ENCODE results near the gene KYNU. TPM values are rescaled to one million over a fixed set of nuclear protein-coding genes. Genes with fewer than 3 reads are reported as not detected.

KYNU gene
- total RNA-seq, 2 experiments from 2014 or later, result 0.14 to 1.0 TPM

DNA sequence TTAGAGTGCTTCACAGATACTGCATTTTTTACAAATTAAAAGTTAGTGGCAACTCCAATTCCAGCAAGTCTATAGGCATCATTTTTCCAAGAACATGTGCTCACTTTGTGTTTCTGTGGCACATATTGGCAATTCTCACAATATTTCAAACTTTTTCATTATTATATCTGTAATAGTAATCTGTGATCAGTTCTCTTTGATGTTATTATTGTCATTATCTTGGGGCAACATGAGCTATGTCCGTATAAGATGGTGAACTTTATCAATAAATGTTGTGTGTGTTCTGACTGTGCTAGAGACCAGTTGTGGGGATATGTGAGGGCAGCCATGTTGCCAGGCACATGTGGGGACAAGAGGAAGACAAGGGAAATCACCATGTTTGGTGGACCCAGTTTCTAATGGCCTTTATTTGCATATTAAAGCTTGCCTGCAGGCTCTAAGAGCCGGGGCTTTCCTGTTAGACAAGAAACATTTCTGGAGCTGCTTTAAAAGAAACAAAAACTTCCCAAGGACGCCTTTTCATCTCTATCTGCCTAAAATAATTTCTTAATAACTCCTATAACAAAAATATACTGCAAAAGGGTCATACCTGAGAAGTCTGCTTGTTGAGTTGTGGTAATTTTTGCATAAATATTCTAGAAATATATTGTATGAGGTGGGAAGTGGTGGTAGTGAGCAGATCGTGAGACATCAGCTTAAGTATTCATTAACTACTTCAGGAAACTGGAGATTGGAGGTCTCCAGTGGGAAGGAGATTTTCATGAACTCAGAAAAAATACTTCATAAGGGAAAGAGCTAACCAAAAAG lies 37.2 kb downstream of the KYNU start:
- DNase-seq, result no peak
- ATAC-seq (ENCODE audit: low read depth), result no peak
- no peaks in the 10 kb centered on the region for H3K4me1 Mint-ChIP-seq
- no peak overlapping the region for H3K4me3 Mint-ChIP-seq
- no peaks in the 10 kb centered on the region for H3K9me3 Mint-ChIP-seq
- H3K27ac Mint-ChIP-seq, result no peak overlapping the region
- H3K27me3 Mint-ChIP-seq, result peaks cover 2% of the 10 kb centered on the region
- POLR2A ChIA-PET, result no interaction called here
- H3K36me3 Mint-ChIP-seq, result no peaks in the 10 kb centered on the region

DNA sequence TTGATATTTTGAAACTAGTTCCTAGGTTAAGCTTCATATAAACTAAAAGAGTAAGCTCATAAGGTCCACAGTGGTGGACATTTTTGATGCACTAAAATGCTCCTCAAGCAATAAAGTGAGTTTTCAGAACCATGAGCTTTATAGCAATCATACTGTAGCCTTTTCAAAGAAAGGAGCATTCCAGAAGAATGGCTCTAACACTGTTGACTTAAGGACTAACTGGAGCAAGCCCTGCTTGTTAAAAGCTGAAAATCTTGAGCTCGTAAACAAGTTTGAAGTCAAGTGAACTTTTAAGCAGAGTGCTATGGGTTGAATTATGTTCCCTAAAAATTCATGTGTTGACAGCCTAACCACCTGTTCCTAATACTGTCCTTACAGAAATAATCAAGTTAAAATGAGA lies 38.0 kb downstream of the KYNU start:
- Mint-ChIP-seq H3K4me3 (no peak overlapping the region), H3K36me3 (no peaks in the 10 kb centered on the region), H3K27ac (no peak overlapping the region), H3K9me3 (no peaks in the 10 kb centered on the region), H3K27me3 (peaks cover 2% of the 10 kb centered on the region), H3K4me1 (no peaks in the 10 kb centered on the region)
- POLR2A ChIA-PET, result no interaction called here
- ATAC-seq (ENCODE audit: low read depth) (no peak), DNase-seq (no peak)

DNA sequence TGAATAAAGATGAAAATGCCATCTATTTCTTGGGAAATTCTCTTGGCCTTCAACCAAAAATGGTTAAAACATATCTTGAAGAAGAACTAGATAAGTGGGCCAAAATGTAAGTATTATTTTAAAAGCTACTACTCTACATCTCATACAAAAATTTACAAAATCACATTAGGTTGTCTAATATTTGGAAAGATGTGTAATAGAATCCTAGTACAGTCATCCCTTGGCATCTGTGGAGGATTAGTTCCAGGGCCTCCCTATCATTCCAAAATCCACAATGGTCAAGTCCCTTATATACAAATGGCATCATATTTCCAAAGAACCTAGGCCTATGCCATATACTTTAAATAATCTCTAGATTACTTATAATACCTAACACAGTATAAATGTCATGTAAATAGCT lies 41.2 kb downstream of the KYNU start:
- DNase-seq, result no peak
- no peak for ATAC-seq (ENCODE audit: low read depth)
- Mint-ChIP-seq H3K4me3 (no peak overlapping the region), H3K27me3 (peaks cover 2% of the 10 kb centered on the region), H3K4me1 (no peaks in the 10 kb centered on the region), H3K27ac (no peak overlapping the region), H3K36me3 (no peaks in the 10 kb centered on the region), H3K9me3 (no peaks in the 10 kb centered on the region)
- POLR2A ChIA-PET, result no interaction called here

DNA sequence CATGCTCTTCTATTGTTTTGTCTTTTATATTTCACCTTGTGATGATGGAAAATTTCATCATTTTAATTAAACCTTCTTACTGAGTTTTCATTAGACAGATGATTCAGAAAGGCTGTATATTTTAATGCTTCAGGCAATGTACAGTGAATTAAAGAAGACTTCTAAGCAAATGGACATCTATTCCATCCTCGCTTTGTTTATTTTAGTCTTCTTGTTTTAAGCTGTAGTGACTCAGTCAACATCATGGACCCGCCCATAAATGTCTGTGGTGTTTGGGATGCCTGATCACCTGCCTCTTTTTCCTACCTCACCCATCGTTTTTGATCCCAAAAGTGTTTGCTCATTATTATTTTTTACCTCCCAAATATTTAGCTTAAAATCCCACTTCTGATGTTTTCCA lies 43.1 kb downstream of the KYNU start:
- no peak overlapping the region for H3K4me3 Mint-ChIP-seq
- H3K27ac Mint-ChIP-seq, result no peak overlapping the region
- ATAC-seq (ENCODE audit: low read depth) (no peak), DNase-seq (no peak)
- POLR2A ChIA-PET, result no interaction called here
- H3K4me1 Mint-ChIP-seq, result no peaks in the 10 kb centered on the region
- no peaks in the 10 kb centered on the region for H3K9me3 Mint-ChIP-seq
- H3K27me3 Mint-ChIP-seq, result peaks cover 5% of the 10 kb centered on the region
- H3K36me3 Mint-ChIP-seq, result no peaks in the 10 kb centered on the region

DNA sequence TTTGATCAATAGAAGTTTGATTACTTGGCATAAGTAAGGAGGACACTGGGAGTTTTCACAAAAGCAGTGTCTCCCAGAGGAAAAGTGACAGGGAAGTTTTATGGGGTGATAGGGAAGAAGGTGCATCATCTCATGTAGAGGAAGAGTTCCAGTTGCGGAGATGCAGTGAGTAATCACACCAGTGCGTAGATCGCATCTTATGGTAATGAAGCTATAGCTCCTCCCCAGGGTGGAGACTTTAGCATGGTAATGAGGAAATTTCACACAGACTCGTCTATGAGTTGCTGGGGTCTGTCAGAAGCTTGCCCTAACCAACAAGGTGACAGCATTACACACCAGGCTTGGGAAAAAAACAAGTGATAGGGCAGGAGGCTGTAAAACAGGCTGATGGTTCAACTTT lies 49.0 kb downstream of the KYNU start:
- Mint-ChIP-seq H3K36me3 (no peaks in the 10 kb centered on the region), H3K9me3 (no peaks in the 10 kb centered on the region), H3K27ac (no peak overlapping the region), H3K27me3 (peaks cover 5% of the 10 kb centered on the region), H3K4me1 (no peaks in the 10 kb centered on the region), H3K4me3 (no peak overlapping the region)
- ATAC-seq (ENCODE audit: low read depth) (no peak), DNase-seq (no peak)
- POLR2A ChIA-PET, result no interaction called here

DNA sequence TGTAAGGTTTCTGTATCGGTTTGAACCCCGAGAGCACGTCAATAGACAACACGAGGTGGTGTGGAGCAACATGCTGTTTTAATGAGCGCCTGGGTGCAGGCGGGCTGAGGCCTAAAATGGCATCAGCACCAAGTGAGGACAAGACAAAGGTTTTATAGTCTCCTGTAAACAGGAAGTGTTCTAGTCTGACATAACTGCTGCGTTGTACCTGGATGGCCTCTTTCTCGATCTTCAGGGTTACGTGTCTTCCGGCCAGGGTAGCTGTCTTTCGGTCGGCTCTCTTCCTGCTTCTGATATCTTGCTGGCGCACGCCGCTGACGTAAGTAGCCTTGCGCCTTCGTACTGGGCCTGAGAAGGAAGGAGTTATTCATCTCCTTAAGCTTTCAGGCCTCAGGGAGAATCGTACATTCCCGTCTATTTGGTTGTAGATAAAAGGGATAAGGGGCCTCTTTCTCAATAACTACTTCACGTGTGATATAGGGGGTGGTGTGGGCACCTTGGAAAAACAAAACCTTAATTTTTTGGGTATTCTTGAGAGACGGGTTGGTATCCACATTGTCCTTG lies 53.5 kb downstream of the KYNU start:
- Mint-ChIP-seq H3K4me1 (no peaks in the 10 kb centered on the region), H3K27ac (no peak overlapping the region), H3K4me3 (no peak overlapping the region), H3K27me3 (peaks cover 2% of the 10 kb centered on the region), H3K36me3 (no peaks in the 10 kb centered on the region), H3K9me3 (no peaks in the 10 kb centered on the region)
- DNase-seq (no peak), ATAC-seq (ENCODE audit: low read depth) (no peak)
- POLR2A ChIA-PET, result no interaction called here

DNA sequence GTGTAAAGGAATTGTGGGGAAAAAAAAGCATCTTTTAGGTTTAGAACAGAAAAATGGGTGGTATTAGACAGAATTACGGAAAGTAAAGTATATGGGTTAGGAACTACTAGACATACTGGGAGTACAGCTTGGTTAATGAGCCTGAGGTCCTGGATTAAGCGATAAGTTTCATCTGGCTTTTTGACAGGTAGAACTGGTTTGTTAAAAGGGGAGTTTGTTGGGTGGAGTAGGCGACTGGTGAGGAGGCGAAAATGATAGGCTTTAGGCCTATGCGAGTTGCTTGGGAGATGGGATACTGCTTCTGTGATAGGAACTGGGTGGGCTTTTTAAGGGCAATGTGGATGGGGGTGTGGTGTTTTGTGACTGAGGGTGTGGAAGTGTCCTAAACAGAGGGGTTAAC lies 56.5 kb downstream of the KYNU start:
- no peak for ATAC-seq (ENCODE audit: low read depth)
- Mint-ChIP-seq H3K4me3 (no peak overlapping the region), H3K27ac (no peak overlapping the region), H3K36me3 (no peaks in the 10 kb centered on the region), H3K4me1 (no peaks in the 10 kb centered on the region), H3K27me3 (no peaks in the 10 kb centered on the region), H3K9me3 (no peaks in the 10 kb centered on the region)
- DNase-seq, result no peak
- POLR2A ChIA-PET, result no interaction called here

DNA sequence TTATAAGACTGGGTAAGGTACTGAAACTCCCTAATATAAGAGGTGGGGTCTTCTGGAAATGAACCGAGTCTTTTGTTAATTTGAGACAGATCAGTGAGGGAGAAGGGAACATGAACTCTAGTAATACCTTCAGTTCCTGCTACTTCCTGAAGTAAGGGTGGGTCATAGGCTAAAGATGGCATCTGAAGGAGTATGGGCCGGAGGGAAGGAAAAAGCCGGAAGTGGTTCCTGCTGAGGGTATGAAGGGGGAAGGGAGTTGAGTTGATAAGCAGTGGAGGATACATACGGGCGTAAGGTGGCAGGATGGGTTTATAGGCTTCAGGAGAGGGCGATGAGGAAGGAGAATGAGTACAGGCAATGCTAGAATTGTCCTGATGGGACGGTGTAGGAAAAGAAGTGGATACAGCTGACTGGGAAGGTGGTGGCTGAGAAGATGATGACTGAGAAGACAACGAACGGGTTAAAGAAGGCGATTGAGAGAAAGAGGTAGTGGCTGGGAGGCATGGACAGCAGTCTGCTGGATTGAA lies 58.2 kb downstream of the KYNU start:
- ATAC-seq (ENCODE audit: low read depth) (no peak), DNase-seq (no peak)
- Mint-ChIP-seq H3K27ac (no peak overlapping the region), H3K36me3 (no peaks in the 10 kb centered on the region), H3K4me1 (no peaks in the 10 kb centered on the region), H3K27me3 (no peaks in the 10 kb centered on the region), H3K4me3 (no peak overlapping the region), H3K9me3 (no peaks in the 10 kb centered on the region)
- POLR2A ChIA-PET, result no interaction called here

DNA sequence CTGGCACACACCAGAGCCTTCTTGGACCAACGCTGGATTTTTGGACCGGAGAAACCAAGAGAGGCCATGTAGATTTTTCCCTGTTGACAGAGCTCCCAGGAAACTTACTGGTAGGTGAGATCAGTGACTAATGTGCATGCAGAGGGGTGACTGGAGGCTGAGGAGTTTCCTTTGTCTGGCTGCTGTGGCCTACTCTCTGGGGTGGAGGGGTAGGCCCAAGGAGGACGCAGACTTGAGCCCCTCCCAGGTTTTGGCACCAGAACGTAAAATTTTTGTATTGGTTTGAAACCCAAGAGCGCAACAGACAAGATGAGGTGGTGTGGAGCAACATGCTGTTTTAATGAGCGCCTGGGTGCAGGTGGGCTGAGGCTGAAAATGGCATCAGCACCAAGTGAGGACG lies 59.2 kb downstream of the KYNU start:
- Mint-ChIP-seq H3K4me3 (no peak overlapping the region), H3K27me3 (no peaks in the 10 kb centered on the region), H3K27ac (no peak overlapping the region), H3K9me3 (no peaks in the 10 kb centered on the region), H3K4me1 (no peaks in the 10 kb centered on the region), H3K36me3 (no peaks in the 10 kb centered on the region)
- no peak for DNase-seq
- no peak for ATAC-seq (ENCODE audit: low read depth)
- POLR2A ChIA-PET, result no interaction called here

DNA sequence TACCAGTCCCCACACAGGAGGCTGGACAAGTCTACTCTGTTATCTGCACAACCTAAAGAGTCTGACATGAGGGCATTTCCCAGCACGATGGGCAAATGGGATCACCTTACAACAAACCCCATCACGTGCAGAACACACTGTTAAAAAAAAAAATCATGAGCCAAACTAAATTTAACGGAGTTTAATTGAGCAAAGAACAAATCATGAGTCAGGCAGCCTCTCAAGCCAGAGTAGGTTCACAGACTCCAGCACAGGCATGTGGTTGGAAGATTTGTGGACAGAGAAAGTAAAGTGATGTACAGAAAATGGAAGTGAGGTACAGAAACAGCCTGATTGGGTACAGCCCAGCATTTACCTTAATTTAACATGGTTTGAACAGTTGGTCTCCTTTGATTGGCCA lies 59.9 kb downstream of the KYNU start:
- no peak overlapping the region for H3K4me3 Mint-ChIP-seq
- H3K4me1 Mint-ChIP-seq, result no peaks in the 10 kb centered on the region
- no peaks in the 10 kb centered on the region for H3K9me3 Mint-ChIP-seq
- no peaks in the 10 kb centered on the region for H3K36me3 Mint-ChIP-seq
- ATAC-seq (ENCODE audit: low read depth) (no peak), DNase-seq (no peak)
- POLR2A ChIA-PET, result no interaction called here
- H3K27me3 Mint-ChIP-seq, result no peaks in the 10 kb centered on the region
- H3K27ac Mint-ChIP-seq, result no peak overlapping the region

DNA sequence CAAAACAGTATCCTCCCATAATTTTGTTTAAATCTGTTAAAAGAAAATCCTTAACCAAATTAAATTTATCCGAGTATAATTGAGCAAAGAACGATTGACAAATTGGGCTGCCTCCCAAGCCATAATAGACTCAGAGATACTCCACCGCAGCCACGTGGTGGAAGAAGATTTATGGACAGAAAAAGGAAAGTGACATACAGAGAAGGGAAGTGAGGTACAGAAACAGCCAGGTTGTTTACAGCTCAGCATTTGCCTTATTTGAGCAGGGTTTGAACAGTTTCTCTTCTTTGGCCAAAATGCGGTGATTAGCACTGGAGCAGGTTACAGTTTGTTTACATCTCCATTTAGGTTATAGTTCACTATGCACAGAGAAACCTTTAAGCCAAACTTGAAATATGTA lies 60.8 kb downstream of the KYNU start:
- ATAC-seq (ENCODE audit: low read depth) (no peak), DNase-seq (no peak)
- Mint-ChIP-seq H3K4me1 (no peaks in the 10 kb centered on the region), H3K27me3 (peaks cover 4% of the 10 kb centered on the region), H3K36me3 (no peaks in the 10 kb centered on the region), H3K9me3 (no peaks in the 10 kb centered on the region), H3K4me3 (no peak overlapping the region), H3K27ac (no peak overlapping the region)
- POLR2A ChIA-PET, result no interaction called here

DNA sequence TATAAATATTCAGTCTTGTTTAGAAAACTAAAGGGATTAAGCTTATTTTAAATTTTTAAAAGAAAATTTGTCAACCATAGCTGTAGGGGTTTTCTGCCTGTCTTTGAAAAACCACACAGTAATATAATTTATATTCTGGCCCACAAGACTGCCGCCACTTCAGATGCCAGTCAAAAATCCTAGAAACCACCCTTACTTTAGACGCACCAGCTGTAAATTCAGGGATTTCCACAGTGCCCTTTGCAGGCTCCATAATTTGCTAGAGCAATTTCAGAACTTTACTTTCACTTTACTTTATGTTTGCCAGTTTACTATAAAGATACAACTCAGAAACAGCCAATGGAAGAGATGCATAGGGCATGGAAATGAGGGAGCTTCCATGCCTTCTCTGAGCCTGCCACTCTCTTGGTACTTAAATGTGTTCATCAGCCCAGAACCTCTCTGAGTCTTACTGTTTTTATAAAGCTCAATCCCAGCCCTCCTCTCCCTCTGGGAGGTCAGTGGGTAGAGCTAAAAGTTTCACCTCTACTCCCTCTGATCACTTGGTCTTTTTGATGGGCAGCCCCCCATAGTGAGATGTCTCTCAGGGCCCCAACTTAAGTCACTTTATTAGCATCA lies 63.3 kb downstream of the KYNU start:
- Mint-ChIP-seq H3K27me3 (peaks cover 7% of the 10 kb centered on the region), H3K27ac (no peak overlapping the region), H3K4me3 (no peak overlapping the region), H3K36me3 (no peaks in the 10 kb centered on the region), H3K9me3 (no peaks in the 10 kb centered on the region), H3K4me1 (no peaks in the 10 kb centered on the region)
- POLR2A ChIA-PET, result no interaction called here
- no peak for DNase-seq
- ATAC-seq (ENCODE audit: low read depth), result no peak

DNA sequence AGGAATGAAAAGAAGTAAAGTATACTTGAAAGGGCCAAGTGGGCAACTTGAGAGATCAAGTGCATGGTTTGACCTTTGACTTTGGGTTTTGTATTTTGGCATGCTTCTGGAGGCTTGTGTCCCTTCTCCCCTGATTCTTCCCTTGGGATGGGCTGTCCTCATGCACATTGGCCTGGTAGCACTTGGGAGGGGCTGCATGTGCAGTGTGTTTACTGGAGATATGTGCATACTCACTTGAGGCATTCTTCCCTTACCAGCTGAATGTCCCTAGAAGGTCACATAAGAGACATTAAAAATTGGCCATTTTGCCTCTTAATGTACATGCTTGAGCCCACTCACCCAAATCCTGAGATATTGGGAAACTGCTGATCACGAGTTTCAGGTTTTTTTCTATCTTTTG lies 65.2 kb downstream of the KYNU start:
- H3K36me3 Mint-ChIP-seq, result no peaks in the 10 kb centered on the region
- H3K27me3 Mint-ChIP-seq, result peaks cover 7% of the 10 kb centered on the region
- H3K4me3 Mint-ChIP-seq, result no peak overlapping the region
- H3K9me3 Mint-ChIP-seq, result no peaks in the 10 kb centered on the region
- H3K4me1 Mint-ChIP-seq, result no peaks in the 10 kb centered on the region
- POLR2A ChIA-PET, result no interaction called here
- ATAC-seq (ENCODE audit: low read depth), result no peak
- no peak overlapping the region for H3K27ac Mint-ChIP-seq
- no peak for DNase-seq

DNA sequence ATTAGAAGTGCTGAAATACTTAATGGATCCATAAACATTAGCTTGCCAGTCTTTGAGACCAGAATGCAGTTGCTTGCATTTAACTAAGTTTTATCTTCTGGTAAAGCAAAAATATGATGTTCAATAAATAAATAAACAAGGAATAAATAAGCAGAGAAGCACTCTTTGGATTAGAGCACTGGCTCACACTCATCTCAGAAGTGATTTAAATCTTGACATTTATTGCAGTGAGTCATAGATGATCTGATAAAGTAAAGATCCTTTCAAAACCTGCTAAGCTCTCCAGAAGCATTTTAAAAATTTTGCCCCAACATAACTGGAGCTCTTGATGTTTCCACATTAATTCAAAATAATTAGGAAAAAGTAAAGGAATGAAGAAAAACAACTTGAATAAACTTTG lies 66.8 kb downstream of the KYNU start:
- Mint-ChIP-seq H3K36me3 (no peaks in the 10 kb centered on the region), H3K4me1 (no peaks in the 10 kb centered on the region), H3K9me3 (no peaks in the 10 kb centered on the region), H3K27ac (no peak overlapping the region), H3K27me3 (peaks cover 7% of the 10 kb centered on the region), H3K4me3 (no peak overlapping the region)
- ATAC-seq (ENCODE audit: low read depth), result no peak
- no peak for DNase-seq
- POLR2A ChIA-PET, result no interaction called here
